HepG2 (cell line): ENCODE results near the gene CORO1A. TPM values are rescaled to one million over a fixed set of nuclear protein-coding genes. Genes with fewer than 3 reads are reported as not detected.

ENCODE experiments used
- ADNP ChIP-seq: sonication (generic); formaldehyde crosslinking; IDR thresholded peaks from 2 replicates; pipeline ENCODE4 v1.4.0; 2020; ENCODE audit warnings: missing genetic modification reagents
- GABPA ChIP-seq, 2 experiments: IDR thresholded peaks; 2 replicates each; pipeline ENCODE4 v1.6.1; 2011 to 2016; ENCODE audit warnings: low read depth in 2 of 2, low read length in 1 of 2, missing biosample characterization in 1 of 2, missing genetic modification characterization in 1 of 2
- HES4 ChIP-seq: sonication (generic); formaldehyde crosslinking; IDR thresholded peaks from 2 replicates; pipeline ENCODE4 v1.9.0; 2021; ENCODE audit warnings: mild to moderate bottlenecking, missing genetic modification reagents, borderline replicate concordance
- HMG20A ChIP-seq: IDR thresholded peaks from 2 replicates; pipeline ENCODE4 v1.6.1; 2016; ENCODE audit warnings: borderline replicate concordance
- HNF1A ChIP-seq, 2 experiments: sonication (generic) in 1 of 2; formaldehyde crosslinking in 1 of 2; IDR thresholded peaks; 2 replicates each; pipeline versions ENCODE4 v1.4.0 to v1.6.1; 2016 to 2020; ENCODE audit warnings: borderline replicate concordance in 1 of 2, low read depth in 1 of 2, mild to moderate bottlenecking in 1 of 2, missing genetic modification reagents in 1 of 2
- KDM3A ChIP-seq: IDR thresholded peaks from 2 replicates; pipeline ENCODE4 v1.6.1; 2018; ENCODE audit warnings: low read depth, missing compliant biosample characterization
- KMT2B ChIP-seq: IDR thresholded peaks from 2 replicates; pipeline ENCODE4 v1.6.1; 2016; ENCODE audit warnings: missing genetic modification reagents, missing compliant biosample characterization
- MEIS2 ChIP-seq: sonication (generic); formaldehyde crosslinking; IDR thresholded peaks from 2 replicates; pipeline ENCODE4 v1.9.0; 2021; ENCODE audit warnings: mild to moderate bottlenecking, missing genetic modification reagents
- SAFB2 ChIP-seq: sonication (generic); formaldehyde crosslinking; IDR thresholded peaks from 2 replicates; pipeline ENCODE4 v1.5.1; 2020; ENCODE audit warnings: missing genetic modification reagents, low read depth, mild to moderate bottlenecking, borderline replicate concordance
- SOX13 ChIP-seq, 3 experiments: fragments of 450-650 bp in 1 of 3; sonication (generic) in 1 of 3; formaldehyde crosslinking in 1 of 3; IDR thresholded peaks in 2 of 3; conservative IDR thresholded peaks in 1 of 3; 2 replicates each; pipeline versions ENCODE4 v1.5.0 to v1.6.1; 2016 to 2020; ENCODE audit warnings: antibody characterized with exemption in 1 of 3, mild to moderate bottlenecking in 1 of 3, missing compliant biosample characterization in 1 of 3, missing genetic modification reagents in 1 of 3, moderate library complexity in 1 of 3
- TAF15 ChIP-seq: fragments of 200-400 bp; formaldehyde crosslinking; IDR thresholded peaks from one replicate; pipeline ENCODE4 v1.6.1; 2018; ENCODE audit warnings: mild to moderate bottlenecking, low read depth, low read length; ENCODE audit not compliant: poor library complexity, severe bottlenecking
- ZNF282 ChIP-seq: fragments of 450-650 bp; IDR thresholded peaks from 2 replicates; pipeline ENCODE4 v1.6.1; 2018; ENCODE audit not compliant: partially characterized antibody
- ZNF432 ChIP-seq: sonication (generic); formaldehyde crosslinking; IDR thresholded peaks from 2 replicates; pipeline ENCODE4 v1.5.0; 2020; ENCODE audit warnings: missing genetic modification reagents, mild to moderate bottlenecking, borderline replicate concordance
- ZNF580 ChIP-seq: IDR thresholded peaks from 2 replicates; pipeline ENCODE4 v1.6.1; 2016; ENCODE audit warnings: low read depth, borderline replicate concordance
- ZNF607 ChIP-seq: sonication (generic); formaldehyde crosslinking; IDR thresholded peaks from 2 replicates; pipeline ENCODE4 v1.5.1; 2020; ENCODE audit warnings: missing genetic modification reagents, mild to moderate bottlenecking, borderline replicate concordance
- ZNF614 ChIP-seq: IDR thresholded peaks from 2 replicates; pipeline ENCODE4 v1.6.1; 2018; ENCODE audit warnings: missing biosample characterization, missing genetic modification reagents, inconsistent platforms, borderline replicate concordance
- ZNF674 ChIP-seq: sonication (generic); formaldehyde crosslinking; IDR thresholded peaks from 2 replicates; pipeline ENCODE4 v1.5.0; 2020; ENCODE audit warnings: low read depth, mild to moderate bottlenecking, missing genetic modification reagents
- ZNF710 ChIP-seq: sonication (generic); formaldehyde crosslinking; IDR thresholded peaks from 2 replicates; pipeline ENCODE4 v1.5.0; 2020; ENCODE audit warnings: mild to moderate bottlenecking, missing genetic modification reagents, borderline replicate concordance
- ZNF777 ChIP-seq: sonication (generic); formaldehyde crosslinking; IDR thresholded peaks from 2 replicates; pipeline ENCODE4 v1.4.0; 2020; ENCODE audit warnings: missing genetic modification reagents
- ZNF83 ChIP-seq: sonication (generic); formaldehyde crosslinking; IDR thresholded peaks from 2 replicates; pipeline ENCODE4 v1.4.0; 2020; ENCODE audit warnings: missing genetic modification reagents, mild to moderate bottlenecking, borderline replicate concordance
- polyA plus RNA-seq, 8 experiments: library from polyadenylated mRNA; depleted of rRNA in 3 of 8; stranded (reverse) in 7 of 8; unstranded in 1 of 8; fragments of >200 nt; fragmentation: Illumina TruSeq in 4 of 8; extraction: Trizol in 4 of 8; gene quantifications; 2 replicates each; pipeline versions ENCODE4 v1.2.1 to v1.2.3, GENCODE V29; 2011 to 2016; ENCODE audit warnings: low read depth in 4 of 8, missing spikeins in 1 of 8, mixed read lengths in 1 of 8; ENCODE audit not compliant: insufficient read depth in 1 of 8
- total RNA-seq, 5 experiments: library from RNA; depleted of rRNA; stranded (reverse); fragments of >200 nt; fragmentation: Illumina TruSeq; extraction: Trizol; gene quantifications; 2 replicates each; pipeline ENCODE4 v1.2.3, GENCODE V29; 2016; ENCODE audit warnings: low read depth in 1 of 5

The CORO1A gene
- total and polyA plus RNA-seq, 2 of the 13 experiments (the other 11 are each of a cell fraction or from before 2014, with no cell fraction given), result 6.5 to 12.9 TPM

GRCh38 chr16:30183233-30184095, at the start of gene CORO1A (continued):
- TF ChIP-seq KMT2B (0 out of 2 replicates have a peak, but pooled peaks have one; percentile 16), HES4 (CRISPR knock-in tag) (peak; percentile 30; the same call in 1 of the 2 replicates), TAF15 (peak; percentile 66), ZNF83 (no peak), ZNF710 (CRISPR knock-in tag) (0 out of 2 replicates have a peak, but pooled peaks have one; percentile 55), SAFB2 (CRISPR knock-in tag) (peak; percentile 36; the same call in 1 of the 2 replicates), ZNF432 (CRISPR knock-in tag) (no peak), SOX13 (IDR thresholded peaks at IDR 0.05) (no peak), SOX13 (CRISPR knock-in tag; conservative IDR thresholded peaks at IDR 0.05 in 1 of 2, IDR thresholded peaks at IDR 0.05 in 1 of 2) (no peak; a peak in 1 of 4 replicates), GABPA (IDR thresholded peaks at IDR 0.05; ENCODE audit: low read depth, low read length) (no peak), GABPA (CRISPR knock-in tag; IDR thresholded peaks at IDR 0.05; ENCODE audit: low read depth) (no peak), ZNF282 (no peak), ZNF580 (no peak), ZNF614 (CRISPR knock-in tag) (no peak), MEIS2 (CRISPR knock-in tag) (peak; percentile 37; the same call in 1 of the 2 replicates), ZNF607 (no peak), KDM3A (CRISPR knock-in tag) (no peak; the same call in 1 of the 2 replicates), ZNF674 (no peak), ADNP (CRISPR knock-in tag) (no peak), HMG20A (CRISPR knock-in tag) (no peak), HNF1A (IDR thresholded peaks at IDR 0.05; ENCODE audit: low read depth) (no peak), HNF1A (CRISPR knock-in tag; IDR thresholded peaks at IDR 0.05; ENCODE audit: borderline replicate concordance) (0 out of 2 replicates have a peak, but pooled peaks have one; percentile 8), ZNF777 (no peak)
